GM21367 (cell line): ENCODE measurements around the gene DOCK4.
"Not testable (repeated sequence)": the region's sequence is repeated elsewhere in the genome, so short reads cannot be mapped to it uniquely, and the experiment has no call there.

Experiments
- ATAC-seq: cut with Tn5 transposase; IDR thresholded peaks from one replicate; pipeline ENCODE4 v1.9.1; 2021; ENCODE audit not compliant: unreplicated experiment

The DOCK4 gene

GRCh38 chr7:112206238-112206990, at the start of gene DOCK4, which contains the start of gene ZNF277:
TSS of gene DOCK4 (minus strand) at chr7:112206399. CDS start at chr7:112206138, 261 bp downstream.
TSS of gene ZNF277 (plus strand) at chr7:112206695. CDS start at chr7:112206717, 22 bp downstream.
- ATAC-seq: peak; percentile 95

DNA sequence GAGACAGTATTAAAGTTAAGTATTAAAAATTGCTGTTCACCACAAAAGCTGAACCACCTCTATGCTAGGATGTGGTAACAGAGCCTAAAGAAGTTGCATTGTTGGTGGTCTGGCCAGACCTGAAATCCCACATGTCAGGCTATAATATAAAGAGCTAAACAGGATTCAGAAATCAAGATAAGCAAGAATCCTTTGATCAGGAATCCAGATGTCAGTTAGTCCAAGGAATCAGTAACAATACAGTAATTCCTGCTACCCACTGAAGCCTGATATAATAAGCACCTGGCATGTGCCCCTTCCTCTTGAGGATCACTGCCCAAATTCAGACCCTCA, 49.2 kb upstream of the DOCK4 start:
- no peak for ATAC-seq

DNA sequence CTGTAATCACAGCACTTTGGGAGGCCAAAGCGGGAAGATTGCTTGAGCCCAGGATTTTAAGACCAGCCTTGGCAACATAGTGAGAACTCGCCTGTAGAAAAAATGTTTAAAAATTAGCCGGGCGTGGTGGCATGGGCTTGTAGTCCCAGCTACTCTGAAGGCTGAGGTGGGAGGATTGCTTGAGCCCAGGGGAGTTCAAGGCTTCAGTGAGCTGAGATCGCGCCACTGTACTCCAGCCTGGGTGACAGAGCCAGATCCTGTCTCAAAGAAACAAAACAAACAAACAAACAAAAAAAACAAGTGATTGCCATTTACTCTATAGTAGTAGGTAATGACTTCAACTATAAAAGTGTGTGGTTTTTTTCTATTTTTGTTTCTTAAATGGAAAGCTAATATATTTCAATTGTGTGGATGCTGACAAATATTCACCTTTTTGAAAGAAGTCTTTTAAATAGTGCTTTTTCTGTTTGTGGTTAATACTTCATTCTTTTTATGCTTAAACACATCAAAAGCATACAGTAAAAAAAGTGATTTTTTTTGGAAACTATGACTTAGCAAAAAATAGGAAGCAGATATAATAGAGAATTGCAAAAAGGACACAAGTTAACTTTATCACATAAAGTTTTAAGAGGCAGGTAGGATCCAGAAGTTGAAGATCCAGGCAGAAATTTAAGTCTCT, 48.6 kb upstream of the DOCK4 start:
- ATAC-seq: no peak

GRCh38 chr7:112254156-112254555, 48.0 kb upstream of the DOCK4 start:
- no peak for ATAC-seq

- ATAC-seq: no peak
These were observed 46.5 kb upstream of the DOCK4 start for GRCh38 chr7:112252691-112253090.

DNA sequence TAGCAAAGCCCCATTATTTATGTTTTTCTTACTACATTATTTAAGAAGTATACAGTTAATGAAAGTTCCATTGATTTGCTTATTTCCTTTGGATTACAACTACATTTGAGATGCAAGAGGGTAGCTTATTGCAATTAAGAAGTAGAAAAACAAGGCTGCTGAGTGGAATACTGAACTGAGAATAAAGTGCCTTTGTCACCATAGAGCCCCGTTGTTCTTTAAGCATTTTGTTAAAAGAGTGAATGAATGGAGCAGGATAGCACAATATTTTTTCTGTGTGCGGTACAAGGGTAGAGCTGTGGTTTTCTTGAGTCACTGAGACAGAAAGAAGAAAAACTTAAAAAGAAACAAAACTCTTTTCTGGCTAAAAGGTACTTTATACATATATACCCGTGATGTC, 45.9 kb upstream of the DOCK4 start:
- ATAC-seq: no peak

GRCh38 chr7:112249967-112250366, 43.8 kb upstream of the DOCK4 start:
- ATAC-seq: not testable (repeated sequence)

DNA sequence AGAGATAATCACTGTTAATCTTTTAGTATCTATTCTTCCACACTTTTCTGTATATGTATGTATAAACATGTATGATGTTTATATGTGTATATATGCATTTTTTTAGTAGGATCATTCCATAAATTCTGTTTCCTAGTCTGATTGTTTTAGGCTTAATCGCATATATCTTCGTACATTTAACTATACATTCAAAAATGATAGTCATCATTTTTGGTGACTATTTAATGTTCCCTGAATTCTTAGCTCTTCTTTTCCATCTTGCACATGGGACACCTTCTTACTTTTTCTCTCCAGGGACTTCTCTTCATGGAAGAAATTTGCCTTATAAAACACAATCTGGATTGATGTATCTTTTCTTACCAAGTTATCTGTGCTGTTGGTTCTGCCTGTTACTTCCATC, 42.4 kb upstream of the DOCK4 start:
- no peak for ATAC-seq

GRCh38 chr7:112238852-112239610, 32.8 kb upstream of the DOCK4 start:
- ATAC-seq: no peak

- no peak for ATAC-seq
These were observed 32.1 kb upstream of the DOCK4 start for GRCh38 chr7:112238330-112238729.

DNA sequence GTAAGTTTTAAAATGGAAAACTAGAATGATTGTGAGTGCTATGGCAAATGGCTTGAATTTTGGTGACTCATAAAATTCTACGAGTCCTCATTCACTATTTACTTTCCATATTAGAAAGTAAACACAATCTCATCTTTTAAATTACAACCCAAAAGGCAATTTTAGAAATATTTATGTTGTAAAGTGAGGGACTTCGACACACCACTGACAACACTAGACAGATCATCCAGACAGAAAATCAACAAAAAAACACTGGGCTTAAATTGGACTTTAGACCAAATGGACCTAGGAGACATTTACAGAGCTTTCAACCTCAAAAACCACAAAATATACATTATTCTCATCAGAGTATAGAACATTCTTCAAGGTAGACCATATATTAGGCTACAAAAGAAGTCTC, 30.4 kb upstream of the DOCK4 start:
- no peak for ATAC-seq

- ATAC-seq: no peak
These were observed 27.9 kb upstream of the DOCK4 start for GRCh38 chr7:112234147-112234546.

- no peak for ATAC-seq
These were observed 27.0 kb upstream of the DOCK4 start for GRCh38 chr7:112233048-112233697.

- ATAC-seq: no peak
These were observed 26.2 kb upstream of the DOCK4 start for GRCh38 chr7:112232212-112232978.

DNA sequence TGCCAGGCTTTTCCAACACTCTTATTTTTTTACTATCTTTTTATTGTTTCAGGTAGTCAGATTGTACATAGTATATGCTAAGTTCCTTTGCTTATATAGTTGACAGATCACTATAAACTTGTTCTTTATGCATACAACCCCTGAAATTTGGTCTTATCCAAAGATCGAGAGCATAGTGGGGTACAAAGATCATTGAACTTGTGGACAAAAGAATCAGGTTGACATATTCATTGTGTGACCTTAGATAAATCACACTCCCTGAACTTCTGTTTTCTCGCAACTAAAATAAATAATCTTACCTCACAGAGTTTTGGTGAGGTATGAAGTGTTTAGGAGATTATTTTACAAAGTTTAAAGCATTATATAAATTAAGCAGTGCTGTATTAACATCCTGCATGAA, 22.4 kb upstream of the DOCK4 start:
- no peak for ATAC-seq

DNA sequence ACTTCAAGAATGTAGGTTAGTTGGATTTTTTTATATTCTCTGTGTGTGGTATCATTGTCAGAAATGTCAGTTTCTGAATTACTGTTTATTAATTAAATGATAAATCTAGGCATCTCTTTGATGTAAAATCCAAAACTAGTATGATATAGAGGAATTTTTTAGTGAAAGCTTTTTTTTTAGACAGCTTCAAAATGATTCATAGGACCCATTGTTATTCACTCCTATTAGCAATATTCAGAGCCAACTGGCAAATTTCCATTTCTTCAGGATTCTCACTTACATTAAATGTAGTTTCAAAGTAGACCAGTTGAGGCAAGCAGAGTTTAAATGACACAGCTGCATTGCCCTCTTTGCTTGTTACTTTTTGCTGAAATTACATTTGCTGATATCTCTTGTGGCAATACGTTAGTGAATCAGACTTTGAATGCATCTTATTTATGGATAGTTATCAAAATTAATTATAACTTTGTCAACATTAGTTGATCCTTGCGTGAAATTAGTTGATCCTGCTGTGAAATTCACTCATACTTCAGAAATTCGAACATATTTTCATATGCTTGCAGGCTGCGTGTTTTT, 20.6 kb upstream of the DOCK4 start:
- no peak for ATAC-seq

GRCh38 chr7:112225006-112225405, 18.8 kb upstream of the DOCK4 start:
- no peak for ATAC-seq

DNA sequence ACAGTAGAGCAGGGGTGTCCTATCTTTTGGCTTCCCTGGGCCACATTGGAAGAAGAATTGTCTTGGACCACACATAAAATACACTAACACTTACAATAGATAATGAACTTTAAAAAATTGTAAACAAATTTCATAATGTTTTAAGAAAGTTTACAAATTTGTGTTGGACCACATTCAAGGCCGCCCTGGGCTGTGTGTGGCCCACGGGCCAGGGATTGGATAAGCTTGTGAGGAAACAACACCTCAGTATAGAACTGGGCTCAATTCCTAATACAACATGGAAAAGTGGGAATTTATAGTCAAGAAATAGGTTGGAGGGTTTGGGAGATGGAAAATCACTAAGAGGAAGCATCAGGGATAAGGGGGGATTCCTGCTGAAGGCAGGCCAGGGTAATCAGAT, 18.0 kb upstream of the DOCK4 start:
- no peak for ATAC-seq

GRCh38 chr7:112223310-112223709, 17.1 kb upstream of the DOCK4 start:
- ATAC-seq: no peak

GRCh38 chr7:112220877-112221434, 14.8 kb upstream of the DOCK4 start:
- no peak for ATAC-seq
